Ovary (tissue), 9 donors: ENCODE measurements around the gene KRTAP10-5. TPM values are rescaled to one million over a fixed set of nuclear protein-coding genes. Genes with fewer than 3 reads are reported as not detected.

Experiments used
- DNase-seq, 5 donors: peaks; one replicate each; pipeline ENCODE4 v3.0.0-alpha.2; 2019 to 2020
- H3K27ac ChIP-seq, 2 donors: fragments of 200-600 bp; one replicate each; pipeline versions ENCODE4 v1.5.1 to v1.8.0; 2019 to 2022
- H3K27me3 ChIP-seq: fragments of 200-600 bp; one replicate; pipeline ENCODE4 v1.8.0; 2022
- H3K36me3 ChIP-seq: fragments of 200-600 bp; sonication (generic); one replicate; pipeline ENCODE4 v1.5.1; 2019
- H3K4me1 ChIP-seq: one replicate; pipeline ENCODE4 v1.8.1; 2013; ENCODE audit warnings: mild to moderate bottlenecking, moderate library complexity; ENCODE audit not compliant: insufficient read depth
- H3K4me3 ChIP-seq: fragments of 200-600 bp; sonication (generic); one replicate; pipeline ENCODE4 v1.5.1; 2017
- H3K9me3 ChIP-seq, 2 donors: fragments of 200-600 bp in 1 of 2; sonication (generic) in 1 of 2; one replicate each; pipeline versions ENCODE4 v1.5.1 to v1.8.1; 2013 to 2019; ENCODE audit warnings: mild to moderate bottlenecking in 1 of 2, moderate library complexity in 1 of 2
- EP300 ChIP-seq: sonication (generic); formaldehyde crosslinking; IDR thresholded peaks from one replicate; pipeline ENCODE4 v1.6.1; 2017; ENCODE audit warnings: antibody characterized with exemption
- POLR2A ChIP-seq: fragments of 450-650 bp; IDR thresholded peaks from one replicate; pipeline ENCODE4 v1.6.1; 2017; ENCODE audit warnings: antibody characterized with exemption, mild to moderate bottlenecking, moderate library complexity
- WGBS, 3 donors: extraction: QIAGEN DNeasy Blood & Tissue Kit in 1 of 3; methylation state at CpG; one replicate each; pipeline versions ENCODE4 v1.1.5 to v1.1.7; 2013 to 2017; 5-methylcytosine and 5-hydroxymethylcytosine counted together
- intact Hi-C, 4 donors: fragments of 100-400 bp; cut with DNase I; formaldehyde crosslinking; loops; one replicate each; pipeline versions ENCODE4 v1.11.0 to v1.15.1; 2022 to 2023
- polyA plus RNA-seq, 2 donors: library from polyadenylated mRNA; stranded (reverse); fragments of 200-250 nt in 1 of 2; fragments of 350-450 nt in 1 of 2; fragmentation: Illumina TruSeq in 1 of 2; extraction: RNeasy Lipid Tissue Mini Kit (QIAGEN cat#74804) in 1 of 2; gene quantifications; one replicate each; pipeline ENCODE4 v1.2.3, GENCODE V29; 2013 to 2014
- total RNA-seq, 7 donors: library from RNA; depleted of rRNA in 2 of 7; stranded (reverse); fragments of >200 nt in 2 of 7; fragmentation: NEBNext Ultra II Directional in 3 of 7; extraction: Animal tissue kit (Norgen Biotek cat#: 25700) in 3 of 7; gene quantifications; one replicate each; pipeline versions ENCODE4 v1.1.0 to v1.2.4, GENCODE V29; 2016 to 2023
- TF ChIP-seq, protein P1 (sequence below), 3 donors: fragments of 450-650 bp in 2 of 3; fragments of 200-600 bp in 1 of 3; IDR thresholded peaks; one replicate each; pipeline versions ENCODE4 v1.5.1 to v1.8.0; 2016 to 2022; ENCODE audit warnings: antibody characterized with exemption in 3 of 3, mild to moderate bottlenecking in 1 of 3
- donor health status: DM: no; HTN: no; CAD: no; lungs with moderate emphysema.
- donor health status: DM: no; HTN: no; CAD: no.
- donor health status: Bipolar disorder and iron deficiency.
- donor health status: DM: yes; HTN: yes; CAD: no.
- donor health status: DM: no; HTN: no; CAD: no.
- donor health status: DM: yes; HTN: yes; CAD: no.

KRTAP10-5 gene
- total and polyA plus RNA-seq, 9 donors, result not detected

DNA sequence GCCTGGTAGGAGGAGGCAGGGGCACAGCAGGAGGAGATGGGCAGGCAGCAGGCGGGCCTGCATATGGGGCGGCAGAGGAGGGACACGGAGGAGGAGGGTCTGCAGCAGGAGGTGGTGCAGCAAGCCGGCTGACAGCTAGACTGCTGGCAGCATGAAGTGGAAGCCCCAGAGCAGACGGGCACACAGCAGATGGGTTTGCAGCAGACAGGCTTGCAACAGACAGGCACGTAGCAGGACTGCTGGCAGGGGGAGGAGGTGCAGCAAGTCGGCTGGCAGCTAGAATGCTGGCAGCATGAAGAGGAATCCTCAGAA is 615 bp downstream of the KRTAP10-5 start:
- no peak for DNase-seq
- Histone ChIP-seq H3K27me3 (no peaks in the 10 kb centered on the region), H3K4me3 (no peak overlapping the region), H3K36me3 (no peaks in the 10 kb centered on the region), H3K27ac (no peak overlapping the region), H3K4me1 (no peaks in the 10 kb centered on the region), H3K9me3 (no peaks in the 10 kb centered on the region)
- intact Hi-C loops, result no loop called here
- TF ChIP-seq POLR2A (no peak), EP300 (no peak)
- TF ChIP-seq, protein P1, sequence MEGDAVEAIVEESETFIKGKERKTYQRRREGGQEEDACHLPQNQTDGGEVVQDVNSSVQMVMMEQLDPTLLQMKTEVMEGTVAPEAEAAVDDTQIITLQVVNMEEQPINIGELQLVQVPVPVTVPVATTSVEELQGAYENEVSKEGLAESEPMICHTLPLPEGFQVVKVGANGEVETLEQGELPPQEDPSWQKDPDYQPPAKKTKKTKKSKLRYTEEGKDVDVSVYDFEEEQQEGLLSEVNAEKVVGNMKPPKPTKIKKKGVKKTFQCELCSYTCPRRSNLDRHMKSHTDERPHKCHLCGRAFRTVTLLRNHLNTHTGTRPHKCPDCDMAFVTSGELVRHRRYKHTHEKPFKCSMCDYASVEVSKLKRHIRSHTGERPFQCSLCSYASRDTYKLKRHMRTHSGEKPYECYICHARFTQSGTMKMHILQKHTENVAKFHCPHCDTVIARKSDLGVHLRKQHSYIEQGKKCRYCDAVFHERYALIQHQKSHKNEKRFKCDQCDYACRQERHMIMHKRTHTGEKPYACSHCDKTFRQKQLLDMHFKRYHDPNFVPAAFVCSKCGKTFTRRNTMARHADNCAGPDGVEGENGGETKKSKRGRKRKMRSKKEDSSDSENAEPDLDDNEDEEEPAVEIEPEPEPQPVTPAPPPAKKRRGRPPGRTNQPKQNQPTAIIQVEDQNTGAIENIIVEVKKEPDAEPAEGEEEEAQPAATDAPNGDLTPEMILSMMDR (IDR thresholded peaks at IDR 0.05), result no peak
- 64 to 72% (median 69%) methylated on average over 7 of the region's 7 CpGs for WGBS, 3 donors

DNA sequence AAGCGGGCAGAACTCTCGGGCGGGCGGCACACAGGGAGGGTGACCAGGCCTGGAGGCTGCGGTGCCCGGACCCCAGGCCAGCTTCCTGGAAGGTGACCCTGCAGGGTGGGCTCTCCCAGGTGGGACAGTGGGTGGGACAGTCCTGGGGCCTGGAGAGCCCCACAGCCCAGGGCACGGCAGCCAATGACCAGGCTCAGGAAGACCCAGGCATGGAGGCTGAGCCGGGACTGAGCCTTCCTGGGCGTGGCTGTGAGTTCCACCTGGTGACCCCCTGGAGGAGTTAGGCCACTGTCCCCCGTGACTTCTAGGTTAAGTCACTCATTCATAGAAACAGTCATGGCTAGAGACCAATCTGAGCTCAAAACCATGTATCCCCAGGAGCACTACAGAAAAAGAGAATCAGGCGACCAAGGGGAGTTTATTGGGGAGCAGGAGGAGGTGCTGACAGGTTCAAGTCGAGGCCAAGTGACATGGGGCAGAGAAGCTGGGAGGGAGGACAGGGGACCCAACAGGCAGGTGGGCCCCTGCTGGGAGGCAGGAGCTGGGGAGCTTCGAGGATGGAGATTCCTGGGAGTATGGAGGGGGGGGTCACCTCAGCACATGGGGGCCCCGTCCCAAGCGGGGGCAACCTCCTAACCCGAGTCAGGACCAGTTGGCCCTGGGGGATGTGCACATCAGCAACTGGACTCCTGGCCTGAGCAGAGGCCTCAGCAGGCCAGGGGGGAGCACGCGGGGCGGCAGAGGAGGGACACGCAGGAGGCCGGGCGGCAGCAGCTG is 1.2 kb downstream of the KRTAP10-5 start:
- Histone ChIP-seq H3K36me3 (no peaks in the 10 kb centered on the region), H3K9me3 (no peaks in the 10 kb centered on the region), H3K27me3 (no peaks in the 10 kb centered on the region), H3K4me3 (no peak overlapping the region), H3K27ac (no peak overlapping the region), H3K4me1 (no peaks in the 10 kb centered on the region)
- 68 to 74% (median 71%) methylated on average over 19 to 22 of the region's 22 CpGs for WGBS, 3 donors
- intact Hi-C loops, result no loop called here
- no peak for DNase-seq
- TF ChIP-seq POLR2A (no peak), EP300 (no peak)

DNA sequence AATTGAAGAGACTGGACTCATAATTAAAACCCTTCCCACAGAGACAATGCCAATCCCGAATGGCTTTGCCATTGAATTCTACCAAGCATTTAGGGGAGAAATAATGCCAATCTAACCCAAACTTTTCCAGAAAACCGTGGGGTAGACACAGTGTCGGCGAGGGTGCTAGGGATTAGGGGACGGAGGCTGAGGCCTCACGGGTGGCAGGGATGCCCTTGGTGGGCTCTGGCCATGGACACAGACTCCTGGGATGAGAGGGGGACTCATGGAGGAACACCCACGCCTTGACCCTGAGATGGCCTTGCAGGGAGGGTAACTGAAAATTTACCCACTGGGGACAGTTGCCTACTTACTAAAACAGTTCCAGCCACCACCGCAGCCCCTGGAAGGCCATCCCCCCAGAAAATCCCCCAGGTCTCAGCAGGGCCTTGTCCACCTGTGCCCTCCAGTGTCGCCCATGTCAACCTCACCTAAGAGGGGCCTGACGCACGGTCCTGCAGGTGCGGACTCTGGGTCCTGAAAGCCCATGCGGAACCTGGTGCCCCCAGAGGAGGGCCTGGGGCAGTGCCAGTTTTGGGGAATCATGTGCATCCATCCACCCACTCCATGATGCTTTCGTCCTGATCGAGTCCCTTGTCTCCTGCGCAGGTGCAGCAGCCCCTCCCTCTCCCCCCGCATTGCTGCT is 1.9 kb downstream of the KRTAP10-5 start:
- intact Hi-C loops, result no loop called here
- 91 to 96% (median 92%) methylated on average over 17 of the region's 17 CpGs for WGBS, 3 donors
- Histone ChIP-seq H3K27me3 (no peaks in the 10 kb centered on the region), H3K36me3 (no peaks in the 10 kb centered on the region), H3K27ac (no peak overlapping the region), H3K4me3 (no peak overlapping the region), H3K9me3 (no peaks in the 10 kb centered on the region), H3K4me1 (no peaks in the 10 kb centered on the region)
- TF ChIP-seq EP300, result no peak
- TF ChIP-seq, protein P1 (IDR thresholded peaks at IDR 0.05), result no peak
- no peak for TF ChIP-seq POLR2A
- DNase-seq, result peak in 1 of 5 donors; percentile 7

DNA sequence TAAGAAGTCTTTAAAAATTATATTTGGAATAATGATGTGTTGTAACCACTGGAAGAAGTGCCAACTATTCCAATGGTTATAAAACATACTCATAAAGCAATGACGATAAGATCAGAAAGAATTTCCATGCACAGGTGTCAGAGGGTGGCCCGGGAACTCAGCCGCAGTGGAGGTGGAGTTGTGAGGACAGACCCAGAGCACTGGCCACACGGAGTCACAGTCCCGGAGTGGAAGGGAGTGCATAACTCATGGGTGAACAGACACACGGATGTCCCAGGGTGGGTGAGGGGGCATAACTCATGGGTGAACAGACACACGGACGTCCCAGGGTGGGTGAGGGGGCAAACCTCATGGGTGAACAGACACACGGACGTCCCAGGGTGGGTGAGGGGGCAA is 4.4 kb downstream of the KRTAP10-5 start:
- WGBS, 3 donors, result 82 to 85% (median 84%) methylated on average over 10 of the region's 10 CpGs
- no peak overlapping the region for H3K4me3 ChIP-seq
- H3K9me3 ChIP-seq, result no peaks in the 10 kb centered on the region
- no peaks in the 10 kb centered on the region for H3K4me1 ChIP-seq
- TF ChIP-seq, protein P1 (IDR thresholded peaks at IDR 0.05), result no peak
- TF ChIP-seq EP300, result no peak
- no peak for TF ChIP-seq POLR2A
- H3K36me3 ChIP-seq, result no peaks in the 10 kb centered on the region
- H3K27ac ChIP-seq, result no peak overlapping the region
- no peak for DNase-seq
- intact Hi-C loops, result no loop called here
- no peaks in the 10 kb centered on the region for H3K27me3 ChIP-seq

DNA sequence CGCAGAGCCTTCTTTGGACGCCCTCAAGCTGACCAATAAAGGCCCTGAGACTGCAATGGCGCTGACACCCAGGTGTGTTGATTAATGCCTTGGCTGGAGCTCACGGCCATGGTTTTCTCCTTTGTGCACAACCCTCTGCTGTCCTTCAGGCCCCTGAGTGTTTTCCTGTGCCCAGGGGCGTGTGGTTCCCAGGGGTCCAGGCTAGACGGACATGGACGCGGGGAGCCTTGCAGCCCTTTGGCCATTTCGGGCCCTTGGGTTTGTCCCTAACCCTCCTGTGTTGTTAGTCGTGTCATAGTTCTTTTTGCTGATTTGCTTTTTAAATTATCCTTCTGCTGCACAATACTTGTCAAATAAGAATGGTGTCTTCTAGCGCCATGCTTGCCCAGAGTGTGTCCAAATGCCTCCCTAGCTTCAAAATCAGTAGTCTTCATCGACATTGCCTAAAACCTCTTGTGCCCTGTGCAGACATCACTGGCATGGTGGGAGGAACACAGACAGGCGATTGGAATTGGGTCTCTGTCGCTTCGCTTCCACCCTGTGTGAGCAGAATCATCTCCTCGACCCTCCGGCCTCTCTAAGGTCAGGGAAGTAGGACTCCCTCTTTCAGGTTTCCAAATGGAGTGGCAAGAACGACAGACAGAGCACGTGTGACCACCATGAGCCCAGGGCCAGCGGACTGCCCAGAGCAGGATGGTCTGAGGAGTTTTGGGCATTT is 4.9 kb downstream of the KRTAP10-5 start:
- Histone ChIP-seq H3K4me3 (no peak overlapping the region), H3K36me3 (no peaks in the 10 kb centered on the region), H3K27me3 (no peaks in the 10 kb centered on the region), H3K9me3 (no peaks in the 10 kb centered on the region), H3K27ac (no peak overlapping the region), H3K4me1 (no peaks in the 10 kb centered on the region)
- DNase-seq, result no peak
- intact Hi-C loops, result no loop called here
- TF ChIP-seq POLR2A (no peak), EP300 (no peak)
- TF ChIP-seq, protein P1 (IDR thresholded peaks at IDR 0.05), result no peak
- WGBS, 3 donors, result 78 to 86% (median 79%) methylated on average over 18 to 20 of the region's 20 CpGs
